Measurements from ENCODE around the gene SSH2.

SSH2 gene

GRCh38 chr17:29619251-29619650, 310.8 kb downstream of the SSH2 start:
- no peak for DNase-seq

GRCh38 chr17:29618272-29619065, 311.6 kb downstream of the SSH2 start:
- no peak for DNase-seq

- DNase-seq = peak; percentile 89 to 92
Observed at GRCh38 chr17:29617481-29618271, 312.4 kb downstream of the SSH2 start.

GRCh38 chr17:29617125-29617480, 312.9 kb downstream of the SSH2 start:
- peak; percentile 89 to 91 for DNase-seq

- DNase-seq = no peak
Observed at GRCh38 chr17:29616300-29617048, 313.6 kb downstream of the SSH2 start.

GRCh38 chr17:29615492-29616299, 314.3 kb downstream of the SSH2 start:
- DNase-seq = peak; percentile 84

GRCh38 chr17:29615048-29615385, 315.0 kb downstream of the SSH2 start:
- DNase-seq = peak in 1 of 2 experiments; percentile 55

- no peak for DNase-seq
Observed at GRCh38 chr17:29614349-29615047, 315.5 kb downstream of the SSH2 start.

- no peak for DNase-seq
Observed at GRCh38 chr17:29613856-29614255, 316.2 kb downstream of the SSH2 start.

GRCh38 chr17:29613352-29613837, 316.6 kb downstream of the SSH2 start:
- DNase-seq = peak; percentile 87 to 95

GRCh38 chr17:29612404-29613280, 317.4 kb downstream of the SSH2 start:
- DNase-seq = no peak

GRCh38 chr17:29612094-29612403, 318.0 kb downstream of the SSH2 start:
- DNase-seq = no peak

- no peak for DNase-seq
Observed at GRCh38 chr17:29611351-29612093, 318.5 kb downstream of the SSH2 start.

GRCh38 chr17:29610395-29610794, 319.6 kb downstream of the SSH2 start:
- no peak for DNase-seq

GRCh38 chr17:29608986-29609385, 321.0 kb downstream of the SSH2 start:
- no peak for DNase-seq

- DNase-seq = no peak
Observed at GRCh38 chr17:29607557-29608195, 322.4 kb downstream of the SSH2 start.

GRCh38 chr17:29603109-29603674, 326.8 kb downstream of the SSH2 start:
- DNase-seq = no peak

GRCh38 chr17:29597361-29598172, 332.5 kb downstream of the SSH2 start:
- DNase-seq = no peak

All from stimulated activated CD4-positive, alpha-beta T cell treated with anti-CD3 and anti-CD28 coated beads, Interleukin-4, amount 100 ng/mL, for 4 hours (primary cell).